T-cell (primary cell): ENCODE results near the gene RALB. TPM values are rescaled to one million over a fixed set of nuclear protein-coding genes. Genes with fewer than 3 reads are reported as not detected.

ENCODE experiments used
- ATAC-seq, 4 experiments: fragments of 200-7000 bp in 3 of 4; fragments of 150-1000 bp in 1 of 4; cut with Tn5 transposase; replicated peaks in 1 of 4; 1 replicate in 3 of 4; 2 replicates in 1 of 4; pipeline ENCODE4 v1.10.0; 2021; ENCODE audit warnings: moderate library complexity in 3 of 4, mild to moderate bottlenecking in 2 of 4, moderate number of reproducible peaks in 1 of 4
- CTCF ChIA-PET, 2 donors: fragments of 300-600 bp; sonication (Branson Sonifier 250); formaldehyde crosslinking; loops; one replicate each; lab custom pipeline; 2022; ENCODE audit warnings: antibody characterized with exemption in 2 of 2; lab: Charles Lee
- POLR2A ChIA-PET, 2 donors: fragments of 300-600 bp; sonication (Branson Sonifier 250); formaldehyde crosslinking; loops; one replicate each; lab custom pipeline; 2022; ENCODE audit warnings: antibody characterized with exemption in 2 of 2; lab: Charles Lee
- DNase-seq, 35 experiments: peaks; one replicate each; pipeline versions ENCODE4 v3.0.0 to v3.0.0-alpha.2; 2013 to 2023
- H3K27ac ChIP-seq: one replicate; pipeline ENCODE4 v1.5.1; 2013; ENCODE audit warnings: low read length
- H3K27me3 ChIP-seq, 2 experiments: replicated peaks in 1 of 2; 1 replicate in 1 of 2; 2 replicates in 1 of 2; pipeline versions ENCODE4 v1.6.1 to v1.7.0; 2013; ENCODE audit warnings: low read length in 1 of 2, mixed read lengths in 1 of 2; ENCODE audit not compliant: control insufficient read depth in 2 of 2, insufficient read depth in 2 of 2; ENCODE audit errors: extremely low read depth in 1 of 2
- H3K36me3 ChIP-seq, 2 donors: 1 replicate in 1 of 2; 2 replicates in 1 of 2; pipeline versions ENCODE4 v1.6.1 to v1.7.0; 2013; ENCODE audit warnings: low read length in 1 of 2; ENCODE audit not compliant: control insufficient read depth in 2 of 2, insufficient read depth in 1 of 2; ENCODE audit errors: extremely low read depth in 1 of 2
- H3K4me1 ChIP-seq, 2 experiments: 1 replicate in 1 of 2; 2 replicates in 1 of 2; pipeline versions ENCODE4 v1.6.1 to v1.7.0; 2013; ENCODE audit warnings: low read length in 2 of 2, mixed read lengths in 1 of 2; ENCODE audit not compliant: insufficient read depth in 2 of 2, control insufficient read depth in 1 of 2; ENCODE audit errors: extremely low read depth in 1 of 2
- H3K4me3 ChIP-seq, 2 donors: 1 replicate in 1 of 2; 2 replicates in 1 of 2; pipeline versions ENCODE4 v1.5.1 to v1.7.0; 2013; ENCODE audit warnings: mild to moderate bottlenecking in 2 of 2, low read length in 1 of 2, moderate library complexity in 1 of 2; ENCODE audit not compliant: control insufficient read depth in 1 of 2; ENCODE audit errors: extremely low read depth in 1 of 2
- H3K9me3 ChIP-seq: 2 replicates; pipeline ENCODE4 v1.7.0; 2013
- H3K27ac Mint-ChIP-seq, 2 donors: one replicate each; pipeline ENCODE4 v1.8.0; 2020 to 2021; ENCODE audit warnings: mild to moderate bottlenecking in 2 of 2, mixed read lengths in 2 of 2
- H3K27me3 Mint-ChIP-seq, 2 donors: one replicate each; pipeline ENCODE4 v1.8.0; 2021 to 2022; ENCODE audit warnings: mixed read lengths in 2 of 2
- H3K36me3 Mint-ChIP-seq: one replicate; pipeline ENCODE4 v1.8.0; 2021; ENCODE audit warnings: mixed read lengths
- H3K4me1 Mint-ChIP-seq, 3 donors: one replicate each; pipeline ENCODE4 v1.8.0; 2020 to 2022; ENCODE audit warnings: mixed read lengths in 3 of 3, mild to moderate bottlenecking in 1 of 3
- H3K4me3 Mint-ChIP-seq, 3 donors: one replicate each; pipeline ENCODE4 v1.8.0; 2020 to 2022; ENCODE audit warnings: mild to moderate bottlenecking in 3 of 3, mixed read lengths in 3 of 3, moderate library complexity in 3 of 3
- H3K9me3 Mint-ChIP-seq, 3 donors: one replicate each; pipeline ENCODE4 v1.8.0; 2020 to 2022; ENCODE audit warnings: mixed read lengths in 3 of 3
- WGBS: methylation state at CpG from one replicate; pipeline ENCODE4 v1.1.5; 2013; ENCODE audit warnings: missing lambda C conversion rate; ENCODE audit not compliant: insufficient coverage; 5-methylcytosine and 5-hydroxymethylcytosine counted together
- total RNA-seq, 35 experiments: library from RNA in 6 of 35; stranded (reverse) in 6 of 35; fragments of 120-200 nt in 1 of 35; gene quantifications; one replicate each; pipeline versions ENCODE4 v1.2.1 to v1.2.4 and lab custom pipeline; 2013 to 2026

RALB gene
- total RNA-seq, 5 donors from 2014 or later (not counting 1 experiment from before 2014, with no cell fraction given): 10.3 to 20.1 (median 12.9) TPM

DNA sequence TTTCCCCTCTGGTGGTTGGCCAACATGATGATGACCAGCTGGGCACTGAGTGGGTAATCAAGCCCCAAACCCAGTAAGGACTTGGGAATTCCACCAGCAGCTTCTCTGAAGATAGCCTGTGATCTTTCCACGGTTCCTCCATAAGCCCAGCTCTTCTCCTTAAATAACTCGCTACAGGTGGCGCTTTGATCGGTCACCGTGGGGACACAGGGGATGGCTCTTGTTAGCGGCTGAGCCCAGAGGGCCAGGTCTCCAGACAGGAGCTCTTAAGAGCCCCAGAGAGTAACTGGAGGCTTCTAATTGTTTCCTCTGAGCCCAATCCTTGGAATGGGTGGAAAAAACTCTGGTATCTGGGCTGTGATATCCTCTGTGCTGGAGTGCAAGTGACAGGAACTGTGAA lies 79.7 kb downstream of the RALB start:
- no peaks in the 10 kb centered on the region for H3K36me3 ChIP-seq
- no peak for DNase-seq
- Mint-ChIP-seq H3K27ac (no peak overlapping the region), H3K9me3 (peaks cover 0 to 5% (median 0%) of the 10 kb centered on the region in 3 donors), H3K27me3 (peaks cover 35 to 46% of the 10 kb centered on the region in 2 donors), H3K4me3 (no peak overlapping the region), H3K4me1 (no peaks in the 10 kb centered on the region), H3K36me3 (no peaks in the 10 kb centered on the region)
- H3K4me3 ChIP-seq: no peak overlapping the region
- no peak overlapping the region for H3K27ac ChIP-seq
- WGBS: 83% methylated on average over 6 of the region's 6 CpGs
- H3K4me1 ChIP-seq: no peaks in the 10 kb centered on the region
- peaks cover 0 to 57% of the 10 kb centered on the region in 2 experiments for H3K27me3 ChIP-seq
- POLR2A ChIA-PET: no interaction called here
- CTCF ChIA-PET: interaction anchor here in 1 of 2 donors (0.7 kb wide), 1 partner anchor 10 kb away, joined by 3 read pairs; no protein-coding TSS in a partner anchor
- H3K9me3 ChIP-seq: no peaks in the 10 kb centered on the region
- no peak for ATAC-seq

DNA sequence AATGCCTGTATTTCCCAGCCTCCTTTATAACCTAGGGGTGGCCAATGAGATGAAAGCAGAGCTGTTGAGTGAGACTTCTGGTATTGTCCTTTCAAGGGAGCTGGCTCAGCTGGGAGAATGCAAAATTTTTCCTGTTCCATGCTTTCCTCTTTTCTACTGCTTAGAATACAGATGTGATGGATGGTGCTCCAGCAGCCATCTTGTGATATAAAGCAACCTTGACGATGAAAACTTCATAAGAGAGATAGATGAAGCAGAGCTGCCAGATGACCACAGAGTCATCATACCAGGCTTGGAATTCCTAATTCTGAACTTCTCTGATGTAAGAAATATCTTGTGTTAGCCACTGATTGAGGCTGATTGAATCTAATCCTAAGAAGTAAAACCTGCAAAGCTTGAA lies 81.4 kb downstream of the RALB start:
- CTCF ChIA-PET: no interaction called here
- ATAC-seq (no peak), DNase-seq (no peak)
- Mint-ChIP-seq H3K36me3 (no peaks in the 10 kb centered on the region), H3K27me3 (peaks cover 50 to 61% of the 10 kb centered on the region in 2 donors), H3K4me1 (no peaks in the 10 kb centered on the region), H3K27ac (no peak overlapping the region), H3K4me3 (no peak overlapping the region), H3K9me3 (peaks cover 0 to 5% (median 0%) of the 10 kb centered on the region in 3 donors)
- Histone ChIP-seq H3K27me3 (peaks cover 0 to 57% of the 10 kb centered on the region in 2 experiments), H3K4me3 (no peak overlapping the region), H3K36me3 (no peaks in the 10 kb centered on the region), H3K27ac (no peak overlapping the region), H3K4me1 (no peaks in the 10 kb centered on the region), H3K9me3 (no peaks in the 10 kb centered on the region)
- no CpG with 5 or more reads among the region's 1 CpG for WGBS
- POLR2A ChIA-PET: interaction anchor here (0.6 kb wide), 2 partner anchors 22 to 447 kb away, joined by 3 read pairs; no protein-coding TSS in a partner anchor

DNA sequence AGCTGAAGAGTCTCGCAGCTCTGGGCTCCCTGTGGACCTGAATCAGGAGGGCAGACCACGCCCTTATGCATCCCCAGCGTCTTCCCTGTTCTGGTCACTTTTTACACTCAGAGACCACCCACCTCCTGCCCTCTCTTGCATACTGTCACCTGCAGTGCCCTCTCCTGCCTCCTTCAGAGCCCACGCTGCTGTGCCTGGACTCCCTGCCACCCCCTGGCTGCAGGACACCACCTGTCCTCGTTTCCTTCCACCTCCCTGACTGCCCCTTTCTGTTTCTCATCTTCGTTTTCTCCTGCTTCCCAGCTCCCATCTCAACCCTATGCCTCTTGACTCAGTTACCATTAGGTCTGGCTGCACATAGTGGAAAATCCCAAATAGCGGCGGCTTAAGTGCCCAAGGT lies 84.1 kb downstream of the RALB start:
- Mint-ChIP-seq H3K27me3 (peaks cover 47 to 69% of the 10 kb centered on the region in 2 donors), H3K36me3 (no peaks in the 10 kb centered on the region), H3K9me3 (peaks cover 0 to 5% (median 0%) of the 10 kb centered on the region in 3 donors), H3K4me1 (no peaks in the 10 kb centered on the region), H3K27ac (no peak overlapping the region), H3K4me3 (no peak overlapping the region)
- H3K9me3 ChIP-seq: no peaks in the 10 kb centered on the region
- DNase-seq: no peak
- WGBS: 64% methylated on average over 8 of the region's 8 CpGs
- H3K27me3 ChIP-seq: peaks cover 0 to 60% of the 10 kb centered on the region in 2 experiments
- no peak overlapping the region for H3K4me3 ChIP-seq
- no peaks in the 10 kb centered on the region for H3K4me1 ChIP-seq
- CTCF ChIA-PET: no interaction called here
- no peaks in the 10 kb centered on the region for H3K36me3 ChIP-seq
- ATAC-seq: no peak
- no peak overlapping the region for H3K27ac ChIP-seq
- POLR2A ChIA-PET: no interaction called here

DNA sequence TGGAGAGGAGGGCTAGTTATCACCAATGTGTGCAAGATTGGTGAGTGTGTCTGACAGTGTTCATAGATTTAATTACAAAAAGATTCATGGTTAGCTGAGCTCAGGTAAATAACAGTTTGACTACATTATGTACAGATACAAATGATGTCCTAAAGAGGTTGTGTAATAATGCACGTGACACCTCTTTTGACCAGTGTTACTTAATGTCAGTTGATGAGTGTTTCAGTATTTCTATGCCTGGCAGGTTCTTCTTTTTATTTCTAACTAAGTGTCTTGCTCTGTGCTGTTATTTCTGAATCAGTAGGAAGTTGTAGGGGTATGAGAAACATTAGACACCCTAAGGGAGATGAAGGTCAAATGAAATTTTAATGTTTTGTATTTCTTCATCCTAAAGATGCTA lies 85.4 kb downstream of the RALB start:
- Histone ChIP-seq H3K9me3 (no peaks in the 10 kb centered on the region), H3K27ac (no peak overlapping the region), H3K27me3 (peaks cover 6 to 67% of the 10 kb centered on the region in 2 experiments), H3K4me1 (peaks cover 0 to 4% of the 10 kb centered on the region in 2 experiments), H3K36me3 (no peaks in the 10 kb centered on the region), H3K4me3 (no peak overlapping the region)
- WGBS: no CpG with 5 or more reads among the region's 1 CpG
- Mint-ChIP-seq H3K27ac (no peak overlapping the region), H3K27me3 (peaks cover 55 to 79% of the 10 kb centered on the region in 2 donors), H3K36me3 (no peaks in the 10 kb centered on the region), H3K4me1 (peaks cover 2 to 7% (median 4%) of the 10 kb centered on the region in 3 donors), H3K4me3 (no peak overlapping the region), H3K9me3 (peaks cover 0 to 5% (median 0%) of the 10 kb centered on the region in 3 donors)
- ATAC-seq (no peak), DNase-seq (no peak)
- CTCF ChIA-PET: no interaction called here
- POLR2A ChIA-PET: no interaction called here

DNA sequence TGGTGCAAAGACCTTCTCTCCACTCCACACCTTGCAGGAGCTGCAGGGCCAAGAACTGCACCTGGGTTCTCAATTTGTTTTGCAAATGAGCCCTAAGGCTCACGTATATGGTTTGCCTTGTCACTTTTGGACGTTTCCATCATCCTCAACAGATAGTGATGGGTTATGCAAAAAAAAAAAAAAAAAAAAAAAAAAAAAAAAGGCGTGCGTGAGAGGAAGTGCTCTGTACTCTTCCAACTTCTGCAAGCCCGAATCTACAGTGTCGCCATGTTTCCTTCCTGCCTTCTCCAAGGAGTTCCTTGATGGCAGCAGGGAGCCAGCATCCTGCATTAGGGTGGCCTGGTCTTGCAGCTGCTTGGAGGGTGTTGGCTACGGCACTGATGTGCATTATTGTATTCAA lies 89.3 kb downstream of the RALB start:
- peak overlapping the region in 2 of 3 donors; percentile 22 to 69 for H3K4me3 Mint-ChIP-seq
- H3K27me3 ChIP-seq: peaks cover 9 to 74% of the 10 kb centered on the region in 2 experiments

DNA sequence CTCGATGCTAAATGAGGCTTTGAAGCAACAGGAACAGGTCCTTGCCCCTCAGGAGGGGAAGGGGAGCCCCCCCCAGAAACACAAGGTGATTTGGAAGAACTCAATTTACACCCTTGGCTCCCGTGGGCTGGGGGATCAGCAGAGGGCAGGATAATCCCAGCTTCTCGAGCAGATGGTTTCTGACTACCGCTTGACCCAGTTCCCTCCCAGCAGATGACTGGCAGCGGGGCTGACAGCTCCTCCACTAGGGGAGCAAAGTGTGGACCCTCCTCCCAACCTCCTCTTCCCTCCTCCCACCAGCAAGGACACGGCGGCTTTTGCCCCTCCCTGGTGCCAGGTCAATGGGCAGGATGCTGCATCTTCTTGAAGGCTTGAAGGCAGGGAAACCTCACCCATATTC lies 89.8 kb downstream of the RALB start:
- peaks cover 7 to 34% of the 10 kb centered on the region in 2 experiments for H3K4me1 ChIP-seq
- H3K9me3 ChIP-seq: no peaks in the 10 kb centered on the region
- no peak overlapping the region for H3K27ac Mint-ChIP-seq
- peaks cover 15 to 22% (median 17%) of the 10 kb centered on the region in 3 donors for H3K4me1 Mint-ChIP-seq
- no peaks in the 10 kb centered on the region for H3K9me3 Mint-ChIP-seq
- H3K4me3 ChIP-seq: no peak overlapping the region
- DNase-seq: no peak
- H3K36me3 Mint-ChIP-seq: no peaks in the 10 kb centered on the region
- H3K36me3 ChIP-seq: no peaks in the 10 kb centered on the region
- H3K27me3 ChIP-seq: peaks cover 10 to 75% of the 10 kb centered on the region in 2 experiments
- peaks cover 40 to 67% of the 10 kb centered on the region in 2 donors for H3K27me3 Mint-ChIP-seq
- POLR2A ChIA-PET: no interaction called here
- ATAC-seq: no peak
- peak overlapping the region; percentile 22 to 69 (median 63) for H3K4me3 Mint-ChIP-seq
- H3K27ac ChIP-seq: no peak overlapping the region
- CTCF ChIA-PET: no interaction called here
- WGBS: 24% methylated on average over 5 of the region's 7 CpGs

More for the DNA sequence above, 89.3 kb downstream of the RALB start:
- H3K9me3 ChIP-seq: no peaks in the 10 kb centered on the region
- WGBS: 7% methylated on average over 2 of the region's 7 CpGs
- ATAC-seq: no peak
- Mint-ChIP-seq H3K4me1 (peaks cover 10 to 18% (median 12%) of the 10 kb centered on the region in 3 donors), H3K27me3 (peaks cover 40 to 67% of the 10 kb centered on the region in 2 donors), H3K36me3 (no peaks in the 10 kb centered on the region), H3K9me3 (no peaks in the 10 kb centered on the region), H3K27ac (no peak overlapping the region)
- no peak overlapping the region for H3K27ac ChIP-seq
- ChIA-PET POLR2A (no interaction called here), CTCF (no interaction called here)
- H3K36me3 ChIP-seq: no peaks in the 10 kb centered on the region
- H3K4me3 ChIP-seq: no peak overlapping the region
- peaks cover 5 to 29% of the 10 kb centered on the region in 2 experiments for H3K4me1 ChIP-seq
- DNase-seq: no peak
